Body of pancreas (tissue), 4 donors: ENCODE data around the gene MYBPC3.

Experiments
- POLR2A ChIP-seq, 3 donors: fragments of 450-650 bp; IDR thresholded peaks; one replicate each; pipeline ENCODE4 v1.6.1; 2016; ENCODE audit warnings: antibody characterized with exemption in 3 of 3, mild to moderate bottlenecking in 2 of 3
- TF ChIP-seq, protein P1 (sequence below), 7 experiments: fragments of 450-650 bp in 4 of 7; fragments of 200-600 bp in 3 of 7; sonication (generic) in 3 of 7; IDR thresholded peaks; one replicate each; pipeline ENCODE4 v1.5.1; 2016 to 2019; ENCODE audit warnings: antibody characterized with exemption in 7 of 7

DNA sequence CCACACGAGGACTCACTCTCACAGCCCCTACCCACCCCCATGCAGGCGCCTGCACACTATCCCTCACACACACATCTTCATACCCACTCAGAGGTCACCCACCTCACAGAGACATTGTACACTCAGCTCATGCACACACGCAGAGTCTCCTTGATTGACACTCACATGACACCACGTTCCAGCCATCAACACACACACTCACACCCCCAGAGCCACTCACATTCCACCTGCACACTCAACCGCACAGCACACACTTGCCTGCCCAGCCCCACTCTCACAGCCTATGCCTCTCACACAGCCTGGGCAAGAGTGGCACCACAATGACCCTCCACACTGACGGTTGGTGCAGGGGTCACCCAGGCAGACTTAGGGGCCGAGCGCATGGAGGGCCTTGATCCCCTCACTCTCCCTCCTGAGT, 23.6 kb upstream of the MYBPC3 start:
- no peak for TF ChIP-seq POLR2A (IDR thresholded peaks at IDR 0.05)
- TF ChIP-seq, protein P1, sequence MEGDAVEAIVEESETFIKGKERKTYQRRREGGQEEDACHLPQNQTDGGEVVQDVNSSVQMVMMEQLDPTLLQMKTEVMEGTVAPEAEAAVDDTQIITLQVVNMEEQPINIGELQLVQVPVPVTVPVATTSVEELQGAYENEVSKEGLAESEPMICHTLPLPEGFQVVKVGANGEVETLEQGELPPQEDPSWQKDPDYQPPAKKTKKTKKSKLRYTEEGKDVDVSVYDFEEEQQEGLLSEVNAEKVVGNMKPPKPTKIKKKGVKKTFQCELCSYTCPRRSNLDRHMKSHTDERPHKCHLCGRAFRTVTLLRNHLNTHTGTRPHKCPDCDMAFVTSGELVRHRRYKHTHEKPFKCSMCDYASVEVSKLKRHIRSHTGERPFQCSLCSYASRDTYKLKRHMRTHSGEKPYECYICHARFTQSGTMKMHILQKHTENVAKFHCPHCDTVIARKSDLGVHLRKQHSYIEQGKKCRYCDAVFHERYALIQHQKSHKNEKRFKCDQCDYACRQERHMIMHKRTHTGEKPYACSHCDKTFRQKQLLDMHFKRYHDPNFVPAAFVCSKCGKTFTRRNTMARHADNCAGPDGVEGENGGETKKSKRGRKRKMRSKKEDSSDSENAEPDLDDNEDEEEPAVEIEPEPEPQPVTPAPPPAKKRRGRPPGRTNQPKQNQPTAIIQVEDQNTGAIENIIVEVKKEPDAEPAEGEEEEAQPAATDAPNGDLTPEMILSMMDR (IDR thresholded peaks at IDR 0.05) = no peak
